Measurements from ENCODE around the gene NPTN. TPM values are rescaled to one million over a fixed set of nuclear protein-coding genes. Genes with fewer than 3 reads are reported as not detected.

The NPTN gene
- total and polyA plus RNA-seq, 7 experiments from 2014 or later: 26.8 to 51.9 (median 42.6) TPM

DNA sequence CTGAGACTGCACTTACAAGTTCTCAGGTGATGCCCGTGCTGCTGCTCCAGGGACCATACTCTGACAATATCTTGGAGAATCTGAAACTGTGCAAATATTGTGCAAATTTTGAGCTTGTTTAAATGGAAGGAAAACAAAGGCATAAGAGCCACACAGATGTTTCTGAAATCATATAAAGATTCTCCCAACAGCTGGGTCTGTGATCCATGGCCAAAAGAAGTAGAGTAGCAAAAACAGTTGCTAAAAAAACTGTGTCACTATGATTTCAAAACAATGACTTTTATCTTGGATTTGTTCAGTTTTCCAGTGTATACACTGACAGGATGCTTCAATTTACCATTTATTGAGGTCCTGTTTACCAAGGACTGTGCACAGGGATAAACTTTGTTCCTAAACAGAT, 25.3 kb downstream of the NPTN start:
- Histone ChIP-seq H3K36me3 (ENCODE audit: control insufficient read depth in 2 of 3, insufficient read depth in 3 of 3, low read length in 3 of 3) (no peaks in the 10 kb centered on the region), H3K9me3 (ENCODE audit: control insufficient read depth in 2 of 3, low read length in 3 of 3) (no peaks in the 10 kb centered on the region), H3K27ac (ENCODE audit: low read depth, low read length) (no peak overlapping the region), H3K4me3 (ENCODE audit: low read length) (no peak overlapping the region), H3K4me1 (ENCODE audit: control insufficient read depth in 2 of 2, insufficient read depth in 2 of 2, low read length in 2 of 2) (peaks cover 5% of the 10 kb centered on the region in 2 donors), H3K27me3 (ENCODE audit: control insufficient read depth in 2 of 2, insufficient read depth in 2 of 2, low read length in 2 of 2) (no peaks in the 10 kb centered on the region)
- CTCF ChIA-PET: interaction anchor here (1.0 kb wide), 1 partner anchor 92 kb away, joined by 3 read pairs; no protein-coding TSS in a partner anchor
- H3K9me3 Mint-ChIP-seq: peaks cover 0 to 4% (median 0%) of the 10 kb centered on the region in 11 donors
- ATAC-seq (no peak), DNase-seq (no peak)
- peaks cover 5 to 26% (median 8%) of the 10 kb centered on the region in 5 donors for H3K36me3 Mint-ChIP-seq
- H3K4me1 Mint-ChIP-seq: peaks cover 20 to 63% (median 48%) of the 10 kb centered on the region in 7 donors
- H3K27me3 Mint-ChIP-seq: no peaks in the 10 kb centered on the region
- POLR2A ChIA-PET: no interaction called here
- H3K27ac Mint-ChIP-seq: peak overlapping the region in 1 of 9 donors; percentile 6
- intact Hi-C loops (cut with micrococcal nuclease): no loop called here
- H3K4me3 Mint-ChIP-seq: no peak overlapping the region

DNA sequence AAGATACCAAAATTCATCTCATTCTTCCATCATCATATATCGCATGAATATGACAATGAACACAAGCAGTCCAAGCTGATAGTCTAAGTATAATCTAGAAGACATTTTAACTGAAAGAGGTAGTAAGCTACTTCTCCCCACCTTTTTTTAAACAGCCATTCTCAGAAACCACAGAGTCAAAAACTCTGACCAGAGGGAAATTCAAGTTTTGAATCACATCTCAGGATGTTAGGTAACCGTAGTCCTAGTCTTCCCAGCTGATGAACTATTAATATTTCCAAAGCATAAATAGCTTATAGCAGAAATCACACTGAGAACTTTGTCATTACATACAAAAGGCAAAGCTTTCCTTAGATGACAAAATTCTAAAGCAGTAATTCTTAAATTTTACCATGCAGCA, 25.8 kb downstream of the NPTN start:
- peak overlapping the region in 1 of 9 donors; percentile 2 for H3K27ac Mint-ChIP-seq
- intact Hi-C loops (cut with micrococcal nuclease): no loop called here

DNA sequence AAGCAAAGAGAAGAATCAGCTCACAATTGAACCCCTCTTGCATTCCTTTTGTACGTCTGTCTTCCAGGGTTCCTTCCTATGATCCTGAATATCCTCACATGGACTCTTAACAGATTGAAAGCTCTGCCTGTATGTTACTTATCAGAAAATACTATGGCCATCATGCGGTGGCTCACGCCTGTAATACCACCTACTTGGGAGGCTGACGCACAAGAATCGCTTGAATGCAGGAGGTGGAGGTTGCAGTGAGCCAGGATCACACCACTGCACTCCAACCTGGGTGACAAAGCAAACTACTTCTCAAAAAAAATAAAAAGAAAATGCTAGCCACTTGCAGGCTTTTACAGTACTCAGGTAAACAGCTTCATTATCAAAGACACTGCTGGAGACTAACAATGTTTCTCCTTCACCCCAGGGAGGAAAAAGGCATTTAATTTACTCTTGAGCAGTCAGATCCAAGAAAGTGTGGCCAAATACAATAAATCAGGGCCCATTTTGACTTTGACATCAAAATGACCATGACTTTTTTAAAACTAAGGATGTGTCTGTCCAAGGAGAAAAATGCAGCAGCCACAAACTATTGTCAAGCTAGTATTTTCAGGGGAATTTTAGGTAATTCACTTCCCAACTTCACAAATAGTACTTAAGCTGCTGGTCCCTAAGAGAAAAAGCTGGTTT, 27.3 kb downstream of the NPTN start:
- Histone ChIP-seq H3K4me3 (ENCODE audit: low read length) (no peak overlapping the region), H3K27me3 (ENCODE audit: control insufficient read depth in 2 of 2, insufficient read depth in 2 of 2, low read length in 2 of 2) (no peaks in the 10 kb centered on the region), H3K27ac (ENCODE audit: low read depth, low read length) (no peak overlapping the region), H3K4me1 (ENCODE audit: control insufficient read depth in 2 of 2, insufficient read depth in 2 of 2, low read length in 2 of 2) (peaks cover 12 to 15% of the 10 kb centered on the region in 2 donors), H3K9me3 (ENCODE audit: control insufficient read depth in 2 of 3, low read length in 3 of 3) (no peaks in the 10 kb centered on the region), H3K36me3 (ENCODE audit: control insufficient read depth in 2 of 3, insufficient read depth in 3 of 3, low read length in 3 of 3) (no peaks in the 10 kb centered on the region)
- Mint-ChIP-seq H3K4me3 (peak overlapping the region in 2 of 10 donors; percentile 6 to 25), H3K27ac (no peak overlapping the region), H3K36me3 (peaks cover 5 to 26% (median 8%) of the 10 kb centered on the region in 5 donors), H3K27me3 (no peaks in the 10 kb centered on the region), H3K9me3 (peaks cover 0 to 4% (median 0%) of the 10 kb centered on the region in 11 donors), H3K4me1 (peaks cover 20 to 52% (median 34%) of the 10 kb centered on the region in 7 donors)
- DNase-seq (no peak), ATAC-seq (no peak)
- CTCF ChIA-PET: interaction anchor here (0.6 to 1.5 kb wide), 3 partner anchors 11 to 649 kb away, joined by 3 to 6 read pairs (median 4); no protein-coding TSS in a partner anchor
- POLR2A ChIA-PET: interaction anchor here (0.7 kb wide), 1 partner anchor 89 kb away, joined by 3 read pairs; no protein-coding TSS in a partner anchor
- intact Hi-C loops (cut with micrococcal nuclease): no loop called here

More for the DNA sequence above, 25.8 kb downstream of the NPTN start:
- Mint-ChIP-seq H3K4me3 (no peak overlapping the region), H3K4me1 (peaks cover 20 to 60% (median 45%) of the 10 kb centered on the region in 7 donors), H3K36me3 (peaks cover 5 to 26% (median 8%) of the 10 kb centered on the region in 5 donors), H3K27me3 (no peaks in the 10 kb centered on the region), H3K9me3 (peaks cover 0 to 4% (median 0%) of the 10 kb centered on the region in 11 donors)
- H3K4me1 ChIP-seq (ENCODE audit: control insufficient read depth in 2 of 2, insufficient read depth in 2 of 2, low read length in 2 of 2): peaks cover 9% of the 10 kb centered on the region in 2 donors
- ChIA-PET CTCF (interaction anchor here (1.0 to 1.5 kb wide), 3 partner anchors 12 to 92 kb away, joined by 3 to 6 read pairs (median 4); no protein-coding TSS in a partner anchor), POLR2A (no interaction called here)
- H3K4me3 ChIP-seq (ENCODE audit: low read length): no peak overlapping the region
- DNase-seq: no peak
- H3K27me3 ChIP-seq (ENCODE audit: control insufficient read depth in 2 of 2, insufficient read depth in 2 of 2, low read length in 2 of 2): no peaks in the 10 kb centered on the region
- H3K36me3 ChIP-seq (ENCODE audit: control insufficient read depth in 2 of 3, insufficient read depth in 3 of 3, low read length in 3 of 3): no peaks in the 10 kb centered on the region
- ATAC-seq: no peak
- no peak overlapping the region for H3K27ac ChIP-seq (ENCODE audit: low read depth, low read length)
- H3K9me3 ChIP-seq (ENCODE audit: control insufficient read depth in 2 of 3, low read length in 3 of 3): no peaks in the 10 kb centered on the region

DNA sequence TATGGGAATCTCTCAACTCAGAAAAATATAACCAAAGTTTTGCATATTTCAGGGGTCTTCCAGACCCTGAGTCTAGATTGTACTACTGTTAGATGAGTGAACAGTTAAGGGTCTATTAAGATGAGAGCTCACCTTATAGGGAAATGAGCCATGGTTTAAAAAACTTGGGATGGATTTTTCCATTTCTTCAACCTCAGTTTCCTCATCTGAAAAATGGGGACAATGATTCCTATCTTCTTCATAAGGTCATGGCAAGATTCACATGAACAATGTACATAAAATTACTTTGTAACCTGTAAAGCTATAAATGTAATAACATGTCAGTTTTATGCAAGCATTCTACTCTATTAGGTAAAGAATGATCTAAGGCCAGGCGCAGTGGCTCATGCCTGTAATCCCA, 28.7 kb downstream of the NPTN start:
- Mint-ChIP-seq H3K4me1 (peaks cover 20 to 51% (median 27%) of the 10 kb centered on the region in 7 donors), H3K9me3 (peaks cover 0 to 4% (median 0%) of the 10 kb centered on the region in 11 donors), H3K36me3 (peaks cover 5 to 26% (median 8%) of the 10 kb centered on the region in 5 donors), H3K27me3 (no peaks in the 10 kb centered on the region), H3K4me3 (peak overlapping the region in 1 of 10 donors; percentile 24), H3K27ac (no peak overlapping the region)
- Histone ChIP-seq H3K36me3 (ENCODE audit: control insufficient read depth in 2 of 3, insufficient read depth in 3 of 3, low read length in 3 of 3) (no peaks in the 10 kb centered on the region), H3K27ac (ENCODE audit: low read depth, low read length) (no peak overlapping the region), H3K9me3 (ENCODE audit: control insufficient read depth in 2 of 3, low read length in 3 of 3) (no peaks in the 10 kb centered on the region), H3K27me3 (ENCODE audit: control insufficient read depth in 2 of 2, insufficient read depth in 2 of 2, low read length in 2 of 2) (no peaks in the 10 kb centered on the region), H3K4me1 (ENCODE audit: control insufficient read depth in 2 of 2, insufficient read depth in 2 of 2, low read length in 2 of 2) (peaks cover 12 to 15% of the 10 kb centered on the region in 2 donors), H3K4me3 (ENCODE audit: low read length) (no peak overlapping the region)
- DNase-seq (no peak), ATAC-seq (no peak)
- POLR2A ChIA-PET: interaction anchor here (1.1 kb wide), 1 partner anchor 13 kb away, joined by 3 read pairs; no protein-coding TSS in a partner anchor
- CTCF ChIA-PET: interaction anchor here (0.9 kb wide), 1 partner anchor 15 kb away, joined by 4 read pairs; no protein-coding TSS in a partner anchor
- intact Hi-C loops (cut with micrococcal nuclease): no loop called here

DNA sequence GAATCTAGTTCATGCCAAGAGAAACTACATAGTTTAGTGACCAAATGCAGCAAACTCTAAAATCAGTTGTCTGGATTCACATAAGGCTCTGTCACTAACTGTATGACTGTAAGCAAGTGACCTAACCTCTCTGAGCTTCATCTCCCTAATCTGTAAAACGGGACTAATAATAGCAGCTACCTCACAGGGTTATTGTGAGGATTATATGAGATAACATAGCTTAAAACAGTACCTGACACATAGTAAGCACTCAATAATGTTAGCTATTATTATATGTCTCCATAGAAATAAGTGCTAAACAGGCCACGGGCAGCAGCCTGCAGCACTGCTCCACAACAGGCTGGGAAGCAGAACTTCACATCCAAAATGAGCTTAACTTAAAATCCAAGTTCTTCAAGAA, 30.2 kb downstream of the NPTN start:
- H3K36me3 Mint-ChIP-seq: peaks cover 0 to 19% (median 8%) of the 10 kb centered on the region in 5 donors
- POLR2A ChIA-PET: no interaction called here
- H3K4me3 Mint-ChIP-seq: peak overlapping the region in 4 of 10 donors; percentile 11 to 27 (median 18)
- H3K9me3 Mint-ChIP-seq: peaks cover 0 to 4% (median 0%) of the 10 kb centered on the region in 11 donors
- peaks cover 15 to 57% (median 29%) of the 10 kb centered on the region in 7 donors for H3K4me1 Mint-ChIP-seq
- ATAC-seq (no peak), DNase-seq (no peak)
- Histone ChIP-seq H3K36me3 (ENCODE audit: control insufficient read depth in 2 of 3, insufficient read depth in 3 of 3, low read length in 3 of 3) (no peaks in the 10 kb centered on the region), H3K4me1 (ENCODE audit: control insufficient read depth in 2 of 2, insufficient read depth in 2 of 2, low read length in 2 of 2) (peaks cover 12 to 15% of the 10 kb centered on the region in 2 donors), H3K27ac (ENCODE audit: low read depth, low read length) (no peak overlapping the region), H3K27me3 (ENCODE audit: control insufficient read depth in 2 of 2, insufficient read depth in 2 of 2, low read length in 2 of 2) (no peaks in the 10 kb centered on the region), H3K4me3 (ENCODE audit: low read length) (no peak overlapping the region), H3K9me3 (ENCODE audit: control insufficient read depth in 2 of 3, low read length in 3 of 3) (no peaks in the 10 kb centered on the region)
- intact Hi-C loops (cut with micrococcal nuclease): no loop called here
- H3K27ac Mint-ChIP-seq: no peak overlapping the region
- CTCF ChIA-PET: no interaction called here
- H3K27me3 Mint-ChIP-seq: no peaks in the 10 kb centered on the region

DNA sequence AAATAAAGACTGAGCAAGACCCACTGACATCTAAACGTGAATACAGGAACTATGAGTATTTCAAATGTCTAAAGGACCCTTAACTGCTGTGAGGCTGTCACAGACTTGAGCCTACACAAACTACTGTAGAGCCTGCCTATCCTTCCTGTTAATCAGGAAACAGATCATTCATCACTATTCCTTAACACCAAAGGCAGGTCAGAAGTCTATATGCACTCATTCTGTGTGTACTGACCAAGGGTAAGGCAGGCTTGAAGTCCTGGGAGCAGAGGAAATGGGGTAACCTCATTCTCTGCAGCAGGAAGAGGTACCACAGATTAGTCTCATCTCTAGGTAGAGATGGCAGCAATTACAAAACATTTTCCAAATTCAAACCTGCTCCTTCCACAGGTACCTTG, 30.7 kb downstream of the NPTN start:
- no peaks in the 10 kb centered on the region for H3K36me3 ChIP-seq (ENCODE audit: control insufficient read depth in 2 of 3, insufficient read depth in 3 of 3, low read length in 3 of 3)
- peaks cover 12 to 15% of the 10 kb centered on the region in 2 donors for H3K4me1 ChIP-seq (ENCODE audit: control insufficient read depth in 2 of 2, insufficient read depth in 2 of 2, low read length in 2 of 2)
- no peak overlapping the region for H3K4me3 ChIP-seq (ENCODE audit: low read length)
- Mint-ChIP-seq H3K4me1 (peaks cover 12 to 56% (median 29%) of the 10 kb centered on the region in 7 donors), H3K36me3 (peaks cover 0 to 14% (median 8%) of the 10 kb centered on the region in 5 donors), H3K27ac (no peak overlapping the region), H3K4me3 (no peak overlapping the region), H3K9me3 (peaks cover 0 to 4% (median 0%) of the 10 kb centered on the region in 11 donors), H3K27me3 (no peaks in the 10 kb centered on the region)
- DNase-seq (no peak), ATAC-seq (peak; percentile 31)
- POLR2A ChIA-PET: no interaction called here
- H3K27ac ChIP-seq (ENCODE audit: low read depth, low read length): no peak overlapping the region
- H3K9me3 ChIP-seq (ENCODE audit: control insufficient read depth in 2 of 3, low read length in 3 of 3): no peaks in the 10 kb centered on the region
- intact Hi-C loops (cut with micrococcal nuclease): no loop called here
- CTCF ChIA-PET: no interaction called here
- no peaks in the 10 kb centered on the region for H3K27me3 ChIP-seq (ENCODE audit: control insufficient read depth in 2 of 2, insufficient read depth in 2 of 2, low read length in 2 of 2)
